DOHH2 (cell line): ENCODE measurements around the gene CDK17.

Source experiments
- CTCF ChIP-seq: fragments of 200-600 bp; sonication (generic); IDR thresholded peaks from one replicate; pipeline ENCODE4 v1.5.1; 2014; ENCODE audit warnings: antibody characterized with exemption, mild to moderate bottlenecking, low read depth, low read length; ENCODE audit not compliant: poor library complexity, severe bottlenecking
- EZH2phosphoT487 ChIP-seq: fragments of 200-600 bp; sonication (generic); IDR thresholded peaks from 2 replicates; pipeline ENCODE4 v1.6.1; 2017; ENCODE audit warnings: borderline replicate concordance, mild to moderate bottlenecking, antibody characterized with exemption, low read length, moderate library complexity, mixed read lengths

- no peak for TF ChIP-seq CTCF
- TF ChIP-seq EZH2phosphoT487: no peak
Measured at GRCh38 chr12:96375841-96376604, 24.2 kb downstream of the CDK17 start.
